ENCODE results near the gene CXCL3.
"Not testable (repeated sequence)": the region's sequence is repeated elsewhere in the genome, so short reads cannot be mapped to it uniquely, and the experiment has no call there.

The CXCL3 gene

GRCh38 chr4:74038425-74039314, at the start of gene CXCL3:
CXCL3 (minus strand) TSS chr4:74038689; CDS start chr4:74038611, 78 bp downstream.
- no peak for DNase-seq (ENCODE audit: low read depth in 2 of 2)

GRCh38 chr4:74087481-74087880, 49.0 kb upstream of the CXCL3 start:
- no peak for DNase-seq (ENCODE audit: low read depth in 2 of 2)

- DNase-seq (ENCODE audit: low read depth in 2 of 2) = no peak
Observed at GRCh38 chr4:74085669-74086068, 47.2 kb upstream of the CXCL3 start.

DNA sequence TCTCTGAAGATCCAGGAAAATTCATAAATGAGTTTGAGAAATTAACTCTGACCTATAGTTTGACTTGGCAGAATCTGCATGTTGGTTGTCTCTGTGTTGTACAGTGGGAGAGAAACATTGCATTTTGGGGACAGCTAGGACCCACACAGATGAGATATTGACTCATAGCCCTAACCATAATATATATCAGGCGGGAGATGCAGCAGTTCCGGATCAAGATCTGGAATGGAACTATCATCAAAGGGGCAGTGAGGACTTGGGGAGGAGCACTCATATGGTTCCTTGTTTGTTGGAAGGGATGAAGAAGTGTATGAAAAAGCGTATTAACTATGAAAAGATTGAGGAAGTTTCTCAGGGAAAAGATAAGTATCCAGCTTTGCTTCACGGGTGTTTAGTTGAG, 46.5 kb upstream of the CXCL3 start:
- DNase-seq (ENCODE audit: low read depth in 2 of 2) = no peak

DNA sequence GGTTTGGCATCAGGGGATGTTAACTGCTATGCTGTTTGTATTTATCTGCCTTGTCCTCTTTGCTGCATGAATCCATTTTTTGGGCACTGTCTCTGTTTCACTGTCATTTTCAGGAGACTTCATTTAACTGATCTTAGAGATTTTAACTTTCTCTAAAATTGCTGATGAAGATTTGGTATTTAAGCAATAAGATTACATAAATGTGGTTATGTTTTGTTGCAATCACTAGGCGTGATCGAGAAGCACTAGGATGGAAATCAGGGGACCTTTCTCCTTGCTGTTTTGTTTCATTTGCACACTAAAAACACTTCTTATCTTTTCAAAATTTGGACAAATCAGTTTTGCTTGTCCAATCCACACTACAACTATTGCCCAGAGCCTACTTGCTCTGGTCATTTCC, 45.1 kb upstream of the CXCL3 start:
- no peak for DNase-seq (ENCODE audit: low read depth in 2 of 2)

DNA sequence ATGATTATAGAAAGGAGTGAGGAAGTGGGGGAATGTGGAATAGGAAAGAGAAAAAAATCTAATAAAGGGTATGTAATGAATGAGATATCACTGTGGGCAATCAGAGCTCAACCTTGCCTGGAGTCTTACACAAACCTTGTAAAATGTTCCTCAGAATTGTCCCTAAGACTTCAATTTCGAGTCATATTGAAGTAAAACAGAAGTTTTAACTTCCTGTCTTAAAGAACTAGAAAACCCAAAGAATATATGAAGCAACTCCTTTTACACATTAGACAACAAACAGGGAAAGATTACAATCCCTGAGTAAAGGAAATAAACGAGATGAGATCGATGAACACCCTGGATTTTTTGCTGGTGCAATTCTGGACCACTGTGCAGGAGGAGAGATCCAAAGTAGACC, 42.5 kb upstream of the CXCL3 start:
- DNase-seq (ENCODE audit: low read depth in 2 of 2) = no peak

DNA sequence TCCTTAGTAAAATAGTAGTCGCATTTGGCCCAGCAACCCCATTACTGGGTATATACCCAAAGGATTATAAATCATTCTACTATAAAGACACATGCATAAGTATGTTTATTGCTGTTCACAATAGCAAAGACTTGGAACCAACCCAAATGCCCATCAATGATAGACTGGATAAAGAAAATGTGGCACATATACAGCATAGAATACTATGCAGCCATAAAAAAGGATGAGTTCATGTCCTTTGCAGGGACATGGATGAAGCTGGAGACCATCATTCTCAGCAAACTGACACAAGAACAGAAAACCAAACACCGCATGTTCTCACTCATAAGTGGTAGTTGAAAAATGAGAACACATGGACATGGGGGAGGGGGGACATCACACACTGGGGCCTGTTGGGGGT, 41.9 kb upstream of the CXCL3 start:
- DNase-seq (ENCODE audit: low read depth in 2 of 2) = not testable (repeated sequence)

DNA sequence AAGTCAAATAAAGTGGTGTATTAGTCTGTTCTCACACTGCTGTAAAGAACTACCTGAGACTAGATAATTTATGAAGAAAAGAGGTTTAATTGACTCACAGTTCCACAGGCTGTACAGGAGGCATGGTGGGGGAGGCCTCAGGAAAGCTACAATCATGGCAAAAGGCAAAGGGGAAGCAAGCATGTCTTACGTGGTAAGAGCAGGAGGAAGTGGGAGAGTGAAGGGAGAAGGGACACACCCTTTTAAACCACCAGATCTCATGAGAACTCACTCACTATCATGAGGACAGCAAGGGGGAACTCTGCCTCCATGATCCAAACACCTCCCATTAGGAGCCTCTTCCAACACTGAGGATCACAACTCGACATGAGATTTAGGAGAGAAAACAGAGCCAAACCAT, 40.5 kb upstream of the CXCL3 start:
- not testable (repeated sequence) for DNase-seq (ENCODE audit: low read depth in 2 of 2)

DNA sequence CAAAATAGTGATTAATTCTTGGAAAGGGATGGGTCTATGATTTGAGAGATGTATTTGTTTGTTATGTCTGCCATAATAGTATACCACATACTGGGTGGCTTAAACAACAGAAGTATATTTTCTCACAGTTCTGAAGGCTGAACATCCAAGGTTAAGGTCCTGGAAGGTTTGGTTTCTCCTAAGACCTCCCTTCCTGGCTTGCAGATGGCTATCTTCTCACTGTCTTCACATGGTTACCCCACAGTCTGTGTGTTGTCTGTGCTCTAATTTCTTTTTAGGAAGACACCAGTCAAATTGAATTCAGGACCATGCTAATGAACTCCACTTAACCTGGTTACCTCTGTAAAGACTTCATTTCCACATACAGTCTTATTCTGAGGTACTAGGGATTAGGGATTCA, 34.9 kb upstream of the CXCL3 start:
- DNase-seq (ENCODE audit: low read depth in 2 of 2) = no peak

DNA sequence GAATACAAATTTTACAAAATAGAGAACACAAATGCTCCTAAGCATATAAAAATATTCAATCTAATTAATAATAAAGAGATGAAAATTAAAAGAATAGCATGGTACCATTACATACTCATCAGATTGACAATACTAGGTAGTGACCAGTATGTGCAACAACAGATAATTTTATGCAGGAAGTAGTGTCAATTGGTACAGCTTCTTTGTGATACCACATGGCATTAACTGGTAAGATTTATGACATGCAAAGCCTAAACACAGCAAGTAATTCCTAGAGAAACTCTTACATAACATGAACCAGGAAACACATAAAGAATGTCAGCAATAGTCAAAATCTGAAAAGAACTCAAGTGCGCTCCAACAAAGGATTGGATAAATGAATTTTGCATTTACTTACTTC, 34.2 kb upstream of the CXCL3 start:
- DNase-seq (ENCODE audit: low read depth in 2 of 2) = no peak

- DNase-seq (ENCODE audit: low read depth in 2 of 2) = no peak
Observed at GRCh38 chr4:74067586-74067985, 29.1 kb upstream of the CXCL3 start.

DNA sequence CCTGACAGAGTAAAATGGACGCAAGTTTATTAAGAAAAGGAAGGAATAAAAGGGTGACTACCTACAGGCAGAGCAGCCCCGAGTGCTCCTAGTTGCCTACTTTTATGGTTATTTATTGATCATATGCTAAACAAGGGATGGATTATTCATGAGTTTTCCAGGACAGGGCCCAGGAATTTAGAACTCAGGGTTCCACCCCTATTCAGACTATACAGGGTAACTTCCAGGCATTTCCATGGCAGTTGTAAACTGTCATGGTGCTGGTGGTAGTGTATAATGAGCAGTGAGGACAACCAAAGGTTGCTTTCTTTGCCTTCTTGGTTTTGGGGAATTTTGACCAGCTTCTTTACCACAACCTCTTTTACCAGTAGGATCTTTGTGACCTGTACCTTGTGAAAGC, 27.7 kb upstream of the CXCL3 start:
- DNase-seq (ENCODE audit: low read depth in 2 of 2) = no peak

DNA sequence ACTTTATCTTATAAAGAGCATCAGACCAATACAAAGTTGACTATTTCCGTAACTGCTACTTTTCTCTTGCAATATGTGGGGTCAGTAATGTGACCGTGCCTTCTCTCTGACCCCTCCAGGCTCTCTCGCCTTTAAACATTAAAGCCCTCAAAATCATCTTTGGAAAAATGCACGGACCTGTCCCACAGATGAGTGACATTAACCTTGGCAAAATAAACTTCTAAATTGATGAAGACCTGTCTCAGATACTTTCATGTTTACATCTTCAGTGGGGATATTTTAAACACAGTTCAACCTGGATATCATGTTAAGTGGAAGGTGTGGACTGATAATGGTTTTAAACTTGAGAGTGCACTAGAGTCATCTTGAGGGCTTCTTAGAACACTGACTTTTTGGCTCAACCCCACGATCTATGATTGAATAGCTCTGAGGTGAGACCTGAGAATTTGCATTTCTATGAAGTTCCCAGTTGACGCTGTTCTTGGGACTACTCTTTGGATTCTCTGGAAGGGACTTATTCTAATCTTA, 26.7 kb upstream of the CXCL3 start:
- no peak for DNase-seq (ENCODE audit: low read depth in 2 of 2)

DNA sequence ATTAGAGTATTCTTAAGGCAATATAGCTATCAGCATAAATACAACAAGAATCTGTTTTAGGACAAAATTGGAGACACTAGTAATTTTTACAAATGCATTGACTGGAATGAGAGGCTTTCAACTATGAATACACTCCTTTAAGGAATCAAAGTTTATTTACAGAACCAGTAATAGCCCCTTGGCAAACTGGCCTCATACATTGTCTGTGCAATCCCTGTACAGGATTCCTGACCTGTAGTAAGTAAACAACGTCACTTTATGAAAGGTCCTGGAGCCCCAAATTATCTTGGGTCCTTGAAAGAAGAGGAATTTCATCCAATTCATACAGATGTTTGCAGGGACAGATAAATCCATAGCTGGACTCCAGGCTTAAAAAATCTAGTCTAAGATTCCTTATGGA, 25.4 kb upstream of the CXCL3 start:
- DNase-seq (ENCODE audit: low read depth in 2 of 2) = no peak

DNA sequence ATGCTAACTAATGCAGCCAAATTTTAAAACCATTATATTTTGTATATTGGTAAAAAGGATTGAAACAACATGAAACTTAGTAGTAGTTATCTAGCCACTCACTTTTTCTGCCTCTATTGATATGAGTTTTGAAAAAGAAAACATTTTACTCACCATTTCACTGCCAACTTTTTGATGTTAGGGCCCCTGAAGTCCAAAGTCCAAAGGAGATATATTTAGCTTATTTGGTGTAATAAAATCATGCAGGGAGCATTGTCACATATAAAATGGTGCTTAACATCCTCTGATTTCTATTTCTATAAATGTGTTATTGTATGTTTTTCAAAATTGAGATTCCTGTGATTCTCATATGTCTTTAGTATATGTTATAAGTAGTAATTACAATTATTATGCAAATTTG, 24.5 kb upstream of the CXCL3 start:
- DNase-seq (ENCODE audit: low read depth in 2 of 2) = no peak

GRCh38 chr4:74061430-74061829, 22.9 kb upstream of the CXCL3 start:
- no peak for DNase-seq (ENCODE audit: low read depth in 2 of 2)

DNA sequence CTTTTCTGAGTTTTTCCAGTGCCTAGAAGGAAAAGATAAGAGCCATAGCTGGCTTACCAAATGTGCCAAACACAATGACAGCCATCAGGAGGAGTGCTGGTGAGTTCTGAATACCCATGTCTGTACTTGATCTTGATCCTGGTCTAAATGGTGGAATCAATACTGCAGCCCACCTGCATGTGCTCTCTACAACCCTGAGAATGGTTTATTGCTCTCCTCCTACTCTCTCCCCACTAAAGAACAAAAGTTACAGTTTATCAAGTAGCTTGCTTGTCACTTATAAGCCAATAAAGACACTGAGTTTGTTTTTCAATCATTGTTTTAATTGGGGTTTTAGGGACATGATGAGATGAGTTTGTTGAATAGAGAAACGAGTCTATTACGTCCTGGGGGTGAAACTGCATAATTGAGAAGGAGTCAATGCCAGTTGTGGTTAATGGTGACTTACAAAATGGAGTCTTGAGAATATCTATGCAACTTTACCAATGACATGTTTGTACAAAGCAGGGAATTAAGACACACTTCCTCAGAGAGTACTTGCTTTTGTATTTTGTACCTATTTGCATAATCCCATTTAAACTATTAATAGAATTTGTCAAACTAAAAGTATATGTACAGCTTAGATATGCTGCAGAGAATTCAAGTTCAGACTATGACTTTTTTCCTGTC, 20.8 kb upstream of the CXCL3 start:
- no peak for DNase-seq (ENCODE audit: low read depth in 2 of 2)

GRCh38 chr4:74058048-74058651, 19.7 kb upstream of the CXCL3 start:
- DNase-seq (ENCODE audit: low read depth in 2 of 2) = no peak

DNA sequence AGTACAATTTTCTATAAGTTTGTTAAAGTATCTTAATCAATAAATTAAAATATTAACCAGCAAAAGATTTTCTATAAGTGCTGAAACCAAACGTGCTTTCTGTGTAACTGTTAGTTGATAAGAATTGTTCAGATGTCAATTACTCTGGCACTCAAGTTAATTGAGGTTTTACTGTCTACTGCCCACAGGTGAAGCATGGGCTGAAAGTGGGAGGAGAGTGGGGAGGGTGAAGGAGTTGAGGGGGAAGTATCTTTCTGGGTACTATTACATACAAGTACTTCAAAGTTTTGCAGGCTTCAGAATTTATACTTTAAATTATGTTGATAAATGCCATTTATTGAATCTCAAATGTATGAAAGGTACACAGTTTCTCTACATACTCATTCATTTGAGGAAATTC, 19.1 kb upstream of the CXCL3 start:
- no peak for DNase-seq (ENCODE audit: low read depth in 2 of 2)

- no peak for DNase-seq (ENCODE audit: low read depth in 2 of 2)
Observed at GRCh38 chr4:74056858-74057562, 18.5 kb upstream of the CXCL3 start.

- DNase-seq (ENCODE audit: low read depth in 2 of 2) = no peak
Observed at GRCh38 chr4:74056114-74056857, 17.8 kb upstream of the CXCL3 start.
